GM13976 (cell line): ENCODE measurements around the gene PNRC1.

ENCODE experiments used
- DNase-seq: peaks from one replicate; pipeline ENCODE4 v3.0.0; 2012; ENCODE audit warnings: low spot score
- CTCF ChIP-seq: IDR thresholded peaks from 2 replicates; pipeline ENCODE4 v1.5.1; 2012; ENCODE audit warnings: borderline replicate concordance, mild to moderate bottlenecking; ENCODE audit not compliant: insufficient read depth; ENCODE audit errors: extremely low read depth, missing control alignments, control extremely low read depth
- in situ Hi-C: fragments of 300-500 bp; cut with MboI; formaldehyde crosslinking; loops from one replicate; pipeline ENCODE4 v1.12.0; 2022; ENCODE audit warnings: low sequenced_read_pairs, mixed read lengths, inconsistent platforms; ENCODE audit not compliant: unreplicated experiment

Gene PNRC1

GRCh38 chr6:89068695-89069094 lies 11.9 kb upstream of the PNRC1 start:
- TF ChIP-seq CTCF, result no peak
- DNase-seq, result no peak
- in situ Hi-C loops, result no loop called here

GRCh38 chr6:89069536-89070163 lies 10.9 kb upstream of the PNRC1 start:
- DNase-seq, result no peak
- in situ Hi-C loops, result no loop called here
- TF ChIP-seq CTCF, result no peak

- TF ChIP-seq CTCF, result no peak
- in situ Hi-C loops, result no loop called here
- no peak for DNase-seq
These were observed 9.5 kb upstream of the PNRC1 start for GRCh38 chr6:89071036-89071435.

- DNase-seq, result no peak
- no peak for TF ChIP-seq CTCF
- in situ Hi-C loops, result no loop called here
These were observed 7.4 kb upstream of the PNRC1 start for GRCh38 chr6:89073014-89073620.

GRCh38 chr6:89073840-89074239 lies 6.7 kb upstream of the PNRC1 start:
- in situ Hi-C loops, result no loop called here
- no peak for TF ChIP-seq CTCF

GRCh38 chr6:89079511-89080234 lies 878 bp upstream of the PNRC1 start:
- in situ Hi-C loops, result no loop called here
- no peak for TF ChIP-seq CTCF
- peak; percentile 51 for DNase-seq

More at GRCh38 chr6:89073840-89074239, 6.7 kb upstream of the PNRC1 start:
- no peak for DNase-seq
